22Rv1 (cell line): ENCODE measurements around the gene ATP12A.

ENCODE experiments used
- CTCF ChIP-seq: fragments of 450-650 bp; IDR thresholded peaks from 2 replicates; pipeline ENCODE4 v1.5.1; 2017; ENCODE audit warnings: mild to moderate bottlenecking
- ZFX ChIP-seq: fragments of 450-650 bp; IDR thresholded peaks from 2 replicates; pipeline ENCODE4 v1.6.1; 2017; ENCODE audit warnings: antibody characterized with exemption, borderline replicate concordance

- no peak for TF ChIP-seq CTCF
- TF ChIP-seq ZFX: no peak
Observed at GRCh38 chr13:24630851-24631620, 49.2 kb upstream of the ATP12A start.
